ENCODE measurements around the gene DBET.
"Not testable (repeated sequence)": the region's sequence is repeated elsewhere in the genome, so short reads cannot be mapped to it uniquely, and the experiment has no call there.

The DBET gene

DNA sequence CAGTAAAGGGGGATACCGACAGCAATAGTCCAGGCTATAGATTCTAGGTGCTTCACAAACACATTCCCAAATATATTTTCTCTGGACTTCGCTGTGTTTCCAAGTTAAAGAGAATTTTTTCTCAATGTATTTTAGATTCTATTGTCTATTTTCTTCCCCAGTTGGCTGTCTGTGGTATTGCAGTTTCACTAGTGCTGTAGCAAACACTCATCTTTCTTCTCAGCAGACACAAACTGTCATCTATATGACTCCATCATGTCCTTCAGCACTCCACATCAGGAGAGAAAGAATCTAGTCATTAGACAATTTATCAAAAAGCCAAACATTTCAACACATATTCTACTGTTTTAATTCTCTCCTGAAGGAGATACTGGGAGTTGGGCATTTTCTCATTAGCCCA lies at the start of gene DBET:
Gene DBET (plus strand): TSS at position 161 of the 400 bp plus-strand sequence.
- TF ChIP-seq GATA3, GATA2 (IDR thresholded peaks at IDR 0.05; ENCODE audit: low read depth, low read length): not testable (repeated sequence)

DNA sequence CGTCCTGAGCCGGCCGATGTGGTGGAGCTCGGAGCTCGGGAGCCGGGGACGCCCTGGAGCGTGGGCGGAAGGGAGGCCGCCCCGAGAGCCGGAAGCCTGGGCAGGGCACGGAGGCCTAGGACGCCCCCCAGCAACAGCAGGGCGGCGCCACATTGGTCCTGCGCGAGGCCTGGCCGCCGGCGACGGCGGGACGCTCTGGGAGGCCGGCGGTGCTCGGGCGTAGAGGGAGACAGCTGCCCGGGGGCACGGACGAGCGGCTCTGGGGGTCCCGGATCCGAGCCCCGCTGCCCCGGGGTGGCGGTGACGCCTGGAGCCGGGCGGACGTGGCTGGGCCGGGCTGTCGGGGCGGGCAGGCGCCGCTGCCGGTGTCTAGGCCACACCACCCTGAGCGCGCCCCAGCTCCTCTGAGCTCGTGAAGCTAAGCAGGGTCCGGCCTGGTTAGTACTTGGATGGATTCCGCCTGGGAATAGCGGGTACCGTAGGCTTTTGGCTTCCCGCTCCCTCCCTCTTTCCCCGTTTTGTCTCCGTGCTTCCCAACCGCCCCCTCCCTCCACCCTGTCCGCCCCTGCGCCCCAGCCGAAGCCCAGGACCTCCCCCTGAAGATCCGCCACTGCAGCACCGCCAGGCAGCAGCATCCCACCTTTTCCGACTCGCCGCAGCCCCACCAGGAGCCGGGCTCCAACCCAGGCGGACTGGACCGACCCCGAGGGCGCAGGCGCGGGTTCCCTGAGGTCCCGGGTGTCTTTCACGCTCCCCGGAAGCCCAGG lies 49.3 kb upstream of the DBET start:
- TF ChIP-seq GATA3 (IDR thresholded peaks at IDR 0.05; ENCODE audit: low read depth, low read length) (no peak), GATA2 (IDR thresholded peaks at IDR 0.05; ENCODE audit: low read depth, low read length) (no peak)

DNA sequence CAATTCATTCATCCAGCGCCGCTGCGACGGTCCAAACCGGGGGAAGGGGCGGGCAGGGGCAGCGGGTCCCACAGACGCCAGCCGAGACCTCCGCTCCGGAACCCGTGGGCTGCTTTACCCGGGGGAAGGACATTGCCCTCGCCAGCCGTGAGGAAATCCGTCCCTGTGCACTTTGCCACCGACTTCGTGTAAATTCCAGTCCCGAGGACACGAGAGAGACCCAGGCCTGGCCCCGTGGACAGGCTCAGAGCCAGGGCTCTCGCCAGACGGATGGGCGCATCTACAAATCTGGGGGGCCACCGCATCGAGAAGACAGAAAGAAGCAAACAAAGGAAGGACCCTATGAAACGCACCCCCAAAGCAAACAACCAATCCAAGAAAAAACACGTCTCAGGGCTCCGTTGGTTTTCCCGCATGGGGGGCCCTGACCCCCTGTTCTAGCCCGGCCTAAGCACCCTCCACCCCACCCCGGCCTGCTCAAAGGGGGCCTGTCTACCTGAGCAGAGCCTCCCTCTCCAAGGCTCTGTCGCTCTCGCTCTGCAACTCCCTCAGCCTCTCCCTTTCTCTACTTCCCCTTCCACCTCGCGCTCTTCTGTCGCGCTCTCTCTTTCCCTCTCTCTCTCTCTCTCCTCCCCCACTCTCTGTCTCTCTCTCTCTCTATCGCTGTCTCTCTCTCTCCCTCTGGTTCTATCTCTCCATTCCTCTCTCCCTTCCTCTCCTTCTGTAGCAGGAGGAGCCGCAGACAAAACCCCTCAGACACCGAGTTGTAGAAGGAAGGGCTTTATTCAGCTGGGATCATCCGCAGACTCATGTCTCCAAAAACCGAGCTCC lies 48.5 kb upstream of the DBET start:
- TF ChIP-seq GATA3 (IDR thresholded peaks at IDR 0.05; ENCODE audit: low read depth, low read length) (no peak), GATA2 (IDR thresholded peaks at IDR 0.05; ENCODE audit: low read depth, low read length) (no peak)

DNA sequence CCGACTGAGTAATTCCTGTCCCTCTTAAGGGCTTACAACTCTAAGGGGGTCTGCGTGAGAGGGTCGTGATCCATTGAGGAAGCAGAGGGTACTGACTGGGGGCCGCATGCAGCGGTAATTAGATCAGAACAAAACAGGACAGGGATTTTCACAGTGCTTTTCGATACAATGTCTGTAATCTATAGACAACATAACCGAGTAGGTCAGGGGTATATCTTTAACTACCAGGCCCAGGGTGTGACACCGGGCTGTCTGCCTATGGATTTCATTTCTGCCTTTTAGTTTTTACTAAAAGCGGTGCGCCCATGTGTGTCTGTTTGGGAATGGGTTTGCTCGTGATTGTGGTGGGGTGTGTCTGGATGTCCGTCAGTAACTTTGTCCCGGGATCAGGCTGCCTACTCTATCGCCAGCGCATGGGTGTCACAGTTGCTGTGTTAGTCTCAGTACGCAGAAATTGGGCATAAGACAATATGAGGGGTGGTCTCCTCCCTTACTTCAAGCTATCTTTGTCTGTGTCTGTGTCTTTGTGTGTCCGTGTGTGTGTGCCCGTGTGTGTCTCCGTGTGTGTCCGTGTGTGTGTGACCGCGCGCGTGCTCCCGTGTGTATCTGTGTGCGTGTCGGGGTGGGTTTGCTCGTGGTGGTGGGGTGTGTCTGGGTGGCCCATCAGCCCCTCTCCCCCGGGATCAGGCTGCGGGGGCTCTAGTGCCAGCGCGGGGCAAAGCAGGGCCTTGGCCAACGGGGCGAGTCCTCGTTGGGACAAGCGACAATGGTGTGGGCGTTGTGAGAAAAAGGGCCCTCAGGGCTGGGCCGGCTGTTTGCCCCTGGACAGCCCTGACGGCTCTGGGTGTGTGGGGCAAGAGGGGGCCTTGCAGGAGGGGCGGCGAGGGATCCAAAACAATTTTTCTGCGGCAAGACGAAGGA lies 47.7 kb upstream of the DBET start:
- TF ChIP-seq GATA3 (IDR thresholded peaks at IDR 0.05; ENCODE audit: low read depth, low read length) (no peak), GATA2 (IDR thresholded peaks at IDR 0.05; ENCODE audit: low read depth, low read length) (no peak)

DNA sequence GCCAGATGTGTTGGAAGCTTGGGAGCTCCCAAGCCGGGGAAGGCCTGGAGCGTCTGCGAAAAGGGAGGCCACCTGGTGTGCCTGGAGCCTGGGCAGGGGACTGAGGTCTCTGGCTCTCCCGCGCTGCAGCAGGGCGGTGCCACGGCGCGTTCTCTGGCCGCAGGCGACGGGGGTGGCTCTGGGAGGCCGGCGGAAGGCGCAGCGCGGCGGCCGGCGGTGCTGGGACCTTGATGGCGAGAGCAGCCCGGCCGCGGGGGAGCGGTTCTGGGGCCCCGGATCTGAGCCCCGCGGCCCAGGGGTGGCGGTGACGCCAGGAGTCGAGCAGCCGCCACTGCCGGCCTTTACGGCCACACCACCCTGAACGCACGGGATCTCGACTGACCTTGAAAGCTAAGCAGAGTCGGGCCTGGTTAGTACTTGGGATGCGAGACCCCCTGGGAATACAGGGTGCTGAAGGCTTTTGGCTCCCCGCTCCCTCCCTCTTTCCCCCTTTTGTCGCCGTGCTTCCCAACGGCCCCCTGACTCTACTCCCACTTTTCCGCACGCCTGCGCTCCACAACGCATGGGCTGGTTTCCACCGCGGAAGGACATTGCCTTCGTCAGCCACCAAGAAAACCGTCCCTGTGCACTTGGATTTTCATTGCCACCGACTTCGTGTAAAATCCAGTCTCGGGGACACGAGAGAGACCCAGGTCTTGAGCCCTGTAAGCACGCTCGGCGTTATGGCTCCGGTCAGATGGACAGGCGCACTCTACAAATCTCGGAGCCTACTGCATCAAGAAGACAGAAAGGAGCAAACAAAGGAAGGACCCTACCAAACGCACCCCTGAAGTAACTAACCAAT lies 46.7 kb upstream of the DBET start:
- TF ChIP-seq GATA3 (IDR thresholded peaks at IDR 0.05; ENCODE audit: low read depth, low read length) (no peak), GATA2 (IDR thresholded peaks at IDR 0.05; ENCODE audit: low read depth, low read length) (no peak)

DNA sequence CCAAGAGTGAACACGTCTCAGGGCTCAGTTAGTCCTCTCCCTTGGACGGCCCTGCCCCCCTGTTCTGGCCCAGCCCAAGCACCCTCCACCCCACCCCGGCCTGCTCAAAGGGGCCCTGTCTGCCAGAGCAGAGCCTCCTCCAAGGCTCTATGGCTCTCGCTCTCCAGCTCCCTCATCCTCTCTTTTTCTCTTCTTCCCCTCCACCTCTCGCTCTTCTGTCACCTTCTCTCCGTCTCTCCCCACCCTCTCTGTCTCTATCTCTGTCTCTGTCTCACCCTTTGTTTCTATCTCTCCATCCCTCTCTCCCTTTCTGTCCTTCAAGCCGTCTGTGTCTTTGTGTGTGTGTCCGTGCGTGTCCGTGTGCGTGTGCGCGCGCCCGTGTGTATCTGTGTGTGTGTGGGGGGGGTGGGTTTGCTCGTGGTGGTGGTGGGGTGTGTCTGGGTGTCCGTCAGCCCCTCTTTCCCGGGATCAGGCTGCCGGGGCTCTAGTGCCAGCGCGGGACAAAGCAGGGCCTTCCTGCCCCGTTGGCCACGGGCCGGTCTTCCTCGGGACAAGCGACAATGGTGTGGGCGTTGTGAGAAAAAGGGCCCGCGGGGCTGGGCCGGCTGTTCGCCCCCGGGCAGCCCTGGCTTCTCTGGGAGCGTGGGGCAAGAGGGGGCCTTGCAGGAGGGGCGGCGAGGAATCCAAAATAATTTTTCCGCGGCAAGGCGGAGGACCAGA lies 45.9 kb upstream of the DBET start:
- TF ChIP-seq GATA3 (IDR thresholded peaks at IDR 0.05; ENCODE audit: low read depth, low read length): no peak
- no peak for TF ChIP-seq GATA2 (IDR thresholded peaks at IDR 0.05; ENCODE audit: low read depth, low read length)

DNA sequence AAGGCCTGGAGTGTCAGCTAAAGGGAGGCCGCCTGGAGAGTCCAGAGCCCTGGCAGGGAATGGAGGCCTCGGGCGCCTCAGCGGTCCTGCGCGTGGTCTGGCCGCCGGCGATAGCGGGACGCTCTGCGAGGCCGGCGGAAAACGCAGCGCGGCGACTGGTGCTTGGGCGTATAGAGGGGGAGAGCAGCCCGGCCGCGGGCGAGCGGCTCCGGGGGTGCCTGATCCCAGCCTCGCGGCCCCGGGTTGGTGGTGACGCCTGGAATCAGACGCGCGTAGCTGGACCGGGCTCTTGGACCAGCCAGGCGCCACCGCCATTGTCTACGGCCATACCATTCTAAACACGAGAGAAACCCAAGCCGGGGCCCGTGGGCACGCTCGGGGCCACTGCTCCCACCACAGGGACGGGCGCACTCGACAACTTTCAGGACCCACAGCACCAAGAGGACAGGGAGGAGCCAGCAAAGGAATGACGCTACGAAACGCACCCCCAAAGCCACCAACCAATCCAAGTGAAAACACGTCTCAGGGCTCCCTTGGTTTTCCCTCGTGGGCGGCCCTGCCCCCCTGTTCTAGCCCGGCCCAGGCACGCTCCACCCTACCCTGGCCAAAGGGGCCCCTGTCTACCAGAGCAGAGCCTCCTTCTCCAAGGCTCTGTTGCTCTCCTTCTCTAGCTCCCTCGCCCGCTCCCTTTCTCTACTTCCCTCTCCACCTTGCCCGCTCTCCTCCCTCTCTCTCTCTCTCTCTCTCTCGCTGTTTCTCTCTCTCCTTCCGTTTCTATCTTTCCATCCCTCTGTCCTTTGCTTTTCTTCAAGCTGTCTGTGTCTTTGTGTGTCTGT lies 45.1 kb upstream of the DBET start:
- no peak for TF ChIP-seq GATA3 (IDR thresholded peaks at IDR 0.05; ENCODE audit: low read depth, low read length)
- TF ChIP-seq GATA2 (IDR thresholded peaks at IDR 0.05; ENCODE audit: low read depth, low read length): no peak

DNA sequence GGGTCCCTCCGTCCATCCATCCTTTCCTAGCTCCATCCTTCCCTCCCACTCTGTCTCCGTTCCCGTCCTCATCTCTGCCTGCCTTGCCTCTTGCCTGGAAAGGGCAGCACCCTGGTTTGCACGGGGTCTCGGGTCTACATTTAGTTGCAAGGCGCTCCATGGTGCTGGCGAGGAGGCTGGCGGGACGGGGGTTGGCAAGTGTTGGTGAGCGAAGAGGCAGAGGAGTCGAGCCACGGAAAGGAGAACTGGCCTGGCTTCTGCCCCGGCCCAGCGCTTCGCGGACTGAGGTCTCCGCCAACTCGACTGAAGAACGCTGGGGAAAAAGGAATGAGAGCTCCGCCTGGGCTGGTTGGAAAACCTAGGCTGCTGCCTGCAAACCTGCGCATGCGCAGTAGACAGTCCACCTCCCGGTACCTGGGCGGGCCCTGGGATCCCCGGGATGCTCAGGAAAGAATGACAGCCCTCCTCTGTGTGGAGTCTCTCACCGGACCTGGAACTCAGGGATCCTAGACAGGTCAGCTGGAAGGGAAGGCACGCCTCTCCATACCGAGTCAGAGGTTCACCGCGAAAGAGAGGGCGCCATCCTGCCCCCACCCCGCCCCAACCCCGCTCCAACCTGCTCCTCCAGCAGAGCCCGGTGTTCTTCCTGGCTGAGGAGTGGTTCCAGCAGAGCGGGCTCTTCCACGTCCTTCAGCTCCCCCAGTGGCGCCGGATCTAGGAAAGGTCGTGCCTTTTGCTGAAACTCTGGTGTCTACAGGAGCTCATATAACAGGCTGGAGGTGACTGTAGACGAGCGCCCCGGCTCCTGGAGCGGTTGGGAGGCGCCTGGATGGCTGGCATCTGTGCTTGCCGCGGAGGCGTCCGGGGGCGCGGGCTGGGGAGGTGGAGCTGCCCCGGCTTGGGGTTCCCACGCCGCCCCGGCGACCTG lies 43.2 kb upstream of the DBET start:
- no peak for TF ChIP-seq GATA3 (IDR thresholded peaks at IDR 0.05; ENCODE audit: low read depth, low read length)
- no peak for TF ChIP-seq GATA2 (IDR thresholded peaks at IDR 0.05; ENCODE audit: low read depth, low read length)

DNA sequence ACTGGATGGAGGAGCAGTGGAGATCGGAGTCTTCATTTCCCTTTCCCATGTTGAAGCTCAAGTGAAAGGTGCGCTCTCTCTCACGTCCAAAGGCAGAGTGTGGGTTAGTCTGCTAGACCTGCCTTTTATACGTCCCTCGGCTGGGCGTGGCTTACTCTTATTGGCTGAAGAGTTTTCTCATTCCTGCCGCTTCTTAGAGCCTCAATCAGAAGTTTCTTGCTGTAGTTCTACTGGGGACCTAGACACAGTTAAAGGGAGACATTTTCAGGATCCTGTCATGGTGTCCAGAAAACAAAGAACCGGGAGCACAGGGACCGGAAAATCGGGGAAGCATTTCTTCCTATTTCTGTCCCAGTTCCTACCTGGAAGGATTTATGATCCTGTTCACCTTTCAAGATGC lies 37.1 kb upstream of the DBET start, which contains the start of gene FRG2:
Gene FRG2 (minus strand): TSS at position 101 of the 400 bp plus-strand sequence. CDS start 52 bp downstream, at position 49.
- TF ChIP-seq GATA3, GATA2 (IDR thresholded peaks at IDR 0.05; ENCODE audit: low read depth, low read length): not testable (repeated sequence)

All from SH-SY5Y (cell line).